HCT116 (cell line): Measurements from ENCODE around the gene MACC1.

Experiments
- EZH2 ChIP-seq: fragments of 200-600 bp; sonication (generic); IDR thresholded peaks from 2 replicates; pipeline ENCODE4 v1.6.1; 2017; ENCODE audit warnings: antibody characterized with exemption, mixed run types
- POLR2A ChIP-seq: IDR thresholded peaks from 2 replicates; pipeline ENCODE4 v1.7.0; 2011; ENCODE audit warnings: borderline replicate concordance; ENCODE audit not compliant: insufficient read depth, insufficient read length; ENCODE audit errors: extremely low read depth
- SP1 ChIP-seq: IDR thresholded peaks from 2 replicates; pipeline ENCODE4 v1.6.1; 2012; ENCODE audit warnings: low read depth
- YY1 ChIP-seq: IDR thresholded peaks from 2 replicates; pipeline ENCODE4 v1.6.1; 2011; ENCODE audit warnings: low read length, low read depth, moderate library complexity, mild to moderate bottlenecking; ENCODE audit not compliant: insufficient replicate concordance; ENCODE audit errors: extremely low read depth
- ZFX ChIP-seq: fragments of 450-650 bp; IDR thresholded peaks from 2 replicates; pipeline ENCODE4 v1.6.1; 2017
- TF ChIP-seq, protein P1 (sequence below): IDR thresholded peaks from 2 replicates; pipeline ENCODE4 v1.6.1; 2012; ENCODE audit warnings: low read depth
- TF ChIP-seq, protein P2 (sequence below), 3 experiments: fragments of 200-600 bp in 1 of 3; sonication (generic) in 1 of 3; IDR thresholded peaks in 2 of 3; conservative IDR thresholded peaks in 1 of 3; 2 replicates each; pipeline ENCODE4 v1.5.1; 2012 to 2017; ENCODE audit warnings: low read depth in 2 of 3, low read length in 2 of 3, antibody characterized with exemption in 1 of 3, borderline replicate concordance in 1 of 3, control low read depth in 1 of 3, mild to moderate bottlenecking in 1 of 3, mixed read lengths in 1 of 3, mixed run types in 1 of 3, moderate library complexity in 1 of 3; ENCODE audit not compliant: insufficient read depth in 1 of 3
- TF ChIP-seq, protein P3 (sequence below): IDR thresholded peaks from 2 replicates; pipeline ENCODE4 v1.6.1; 2011; ENCODE audit warnings: mild to moderate bottlenecking, low read length, moderate library complexity; ENCODE audit not compliant: insufficient replicate concordance; ENCODE audit errors: extremely low read depth

DNA sequence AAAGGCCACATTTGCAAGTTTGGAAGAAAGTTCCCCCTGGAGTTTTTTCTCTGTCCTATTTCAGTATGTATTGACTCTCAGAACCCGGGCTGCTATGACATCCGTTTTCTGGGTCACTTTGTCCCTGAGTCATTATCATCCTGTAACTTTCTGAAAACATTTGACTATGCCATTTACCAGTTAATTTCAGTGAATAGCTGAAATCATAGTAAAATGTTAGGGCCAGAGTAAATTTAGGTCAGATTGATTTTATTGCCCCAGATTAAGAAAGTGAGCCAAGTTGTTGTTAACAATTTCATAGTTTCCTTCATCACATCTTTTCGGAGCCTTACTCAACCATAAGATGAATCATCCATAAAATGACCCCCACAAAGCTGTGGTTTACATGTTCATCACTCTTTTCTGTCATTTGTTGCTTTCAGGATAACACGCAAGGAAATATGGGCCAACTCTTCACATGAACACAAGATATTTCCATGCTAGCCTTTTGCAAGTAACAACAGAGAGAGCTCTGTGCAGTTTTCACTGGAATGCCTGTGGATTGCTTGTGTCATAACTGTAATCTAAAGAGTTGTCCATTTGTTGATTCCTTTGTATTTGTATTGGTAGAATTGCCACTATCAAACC, 3.9 kb upstream of the MACC1 start:
- TF ChIP-seq, protein P1, sequence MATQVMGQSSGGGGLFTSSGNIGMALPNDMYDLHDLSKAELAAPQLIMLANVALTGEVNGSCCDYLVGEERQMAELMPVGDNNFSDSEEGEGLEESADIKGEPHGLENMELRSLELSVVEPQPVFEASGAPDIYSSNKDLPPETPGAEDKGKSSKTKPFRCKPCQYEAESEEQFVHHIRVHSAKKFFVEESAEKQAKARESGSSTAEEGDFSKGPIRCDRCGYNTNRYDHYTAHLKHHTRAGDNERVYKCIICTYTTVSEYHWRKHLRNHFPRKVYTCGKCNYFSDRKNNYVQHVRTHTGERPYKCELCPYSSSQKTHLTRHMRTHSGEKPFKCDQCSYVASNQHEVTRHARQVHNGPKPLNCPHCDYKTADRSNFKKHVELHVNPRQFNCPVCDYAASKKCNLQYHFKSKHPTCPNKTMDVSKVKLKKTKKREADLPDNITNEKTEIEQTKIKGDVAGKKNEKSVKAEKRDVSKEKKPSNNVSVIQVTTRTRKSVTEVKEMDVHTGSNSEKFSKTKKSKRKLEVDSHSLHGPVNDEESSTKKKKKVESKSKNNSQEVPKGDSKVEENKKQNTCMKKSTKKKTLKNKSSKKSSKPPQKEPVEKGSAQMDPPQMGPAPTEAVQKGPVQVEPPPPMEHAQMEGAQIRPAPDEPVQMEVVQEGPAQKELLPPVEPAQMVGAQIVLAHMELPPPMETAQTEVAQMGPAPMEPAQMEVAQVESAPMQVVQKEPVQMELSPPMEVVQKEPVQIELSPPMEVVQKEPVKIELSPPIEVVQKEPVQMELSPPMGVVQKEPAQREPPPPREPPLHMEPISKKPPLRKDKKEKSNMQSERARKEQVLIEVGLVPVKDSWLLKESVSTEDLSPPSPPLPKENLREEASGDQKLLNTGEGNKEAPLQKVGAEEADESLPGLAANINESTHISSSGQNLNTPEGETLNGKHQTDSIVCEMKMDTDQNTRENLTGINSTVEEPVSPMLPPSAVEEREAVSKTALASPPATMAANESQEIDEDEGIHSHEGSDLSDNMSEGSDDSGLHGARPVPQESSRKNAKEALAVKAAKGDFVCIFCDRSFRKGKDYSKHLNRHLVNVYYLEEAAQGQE: no peak
- TF ChIP-seq, protein P2, sequence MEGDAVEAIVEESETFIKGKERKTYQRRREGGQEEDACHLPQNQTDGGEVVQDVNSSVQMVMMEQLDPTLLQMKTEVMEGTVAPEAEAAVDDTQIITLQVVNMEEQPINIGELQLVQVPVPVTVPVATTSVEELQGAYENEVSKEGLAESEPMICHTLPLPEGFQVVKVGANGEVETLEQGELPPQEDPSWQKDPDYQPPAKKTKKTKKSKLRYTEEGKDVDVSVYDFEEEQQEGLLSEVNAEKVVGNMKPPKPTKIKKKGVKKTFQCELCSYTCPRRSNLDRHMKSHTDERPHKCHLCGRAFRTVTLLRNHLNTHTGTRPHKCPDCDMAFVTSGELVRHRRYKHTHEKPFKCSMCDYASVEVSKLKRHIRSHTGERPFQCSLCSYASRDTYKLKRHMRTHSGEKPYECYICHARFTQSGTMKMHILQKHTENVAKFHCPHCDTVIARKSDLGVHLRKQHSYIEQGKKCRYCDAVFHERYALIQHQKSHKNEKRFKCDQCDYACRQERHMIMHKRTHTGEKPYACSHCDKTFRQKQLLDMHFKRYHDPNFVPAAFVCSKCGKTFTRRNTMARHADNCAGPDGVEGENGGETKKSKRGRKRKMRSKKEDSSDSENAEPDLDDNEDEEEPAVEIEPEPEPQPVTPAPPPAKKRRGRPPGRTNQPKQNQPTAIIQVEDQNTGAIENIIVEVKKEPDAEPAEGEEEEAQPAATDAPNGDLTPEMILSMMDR (IDR thresholded peaks at IDR 0.05 in 2 of 3, conservative IDR thresholded peaks at IDR 0.05 in 1 of 3; ENCODE audit: borderline replicate concordance in 1 of 3, insufficient read depth in 1 of 3, low read depth in 2 of 3, low read length in 2 of 3): no peak
- TF ChIP-seq POLR2A (no peak), ZFX (no peak), EZH2 (no peak), YY1 (no peak), SP1 (no peak)
- TF ChIP-seq, protein P3, sequence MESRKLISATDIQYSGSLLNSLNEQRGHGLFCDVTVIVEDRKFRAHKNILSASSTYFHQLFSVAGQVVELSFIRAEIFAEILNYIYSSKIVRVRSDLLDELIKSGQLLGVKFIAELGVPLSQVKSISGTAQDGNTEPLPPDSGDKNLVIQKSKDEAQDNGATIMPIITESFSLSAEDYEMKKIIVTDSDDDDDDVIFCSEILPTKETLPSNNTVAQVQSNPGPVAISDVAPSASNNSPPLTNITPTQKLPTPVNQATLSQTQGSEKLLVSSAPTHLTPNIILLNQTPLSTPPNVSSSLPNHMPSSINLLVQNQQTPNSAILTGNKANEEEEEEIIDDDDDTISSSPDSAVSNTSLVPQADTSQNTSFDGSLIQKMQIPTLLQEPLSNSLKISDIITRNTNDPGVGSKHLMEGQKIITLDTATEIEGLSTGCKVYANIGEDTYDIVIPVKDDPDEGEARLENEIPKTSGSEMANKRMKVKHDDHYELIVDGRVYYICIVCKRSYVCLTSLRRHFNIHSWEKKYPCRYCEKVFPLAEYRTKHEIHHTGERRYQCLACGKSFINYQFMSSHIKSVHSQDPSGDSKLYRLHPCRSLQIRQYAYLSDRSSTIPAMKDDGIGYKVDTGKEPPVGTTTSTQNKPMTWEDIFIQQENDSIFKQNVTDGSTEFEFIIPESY: no peak
